GM18870 (cell line): ENCODE measurements around the gene MRGPRE.

Experiments used
- ATAC-seq: cut with Tn5 transposase; IDR thresholded peaks from one replicate; pipeline ENCODE4 v1.9.1; 2021; ENCODE audit warnings: moderate library complexity; ENCODE audit not compliant: unreplicated experiment

The MRGPRE gene

GRCh38 chr11:3182462-3182852, 49.8 kb downstream of the MRGPRE start:
- ATAC-seq, result no peak

DNA sequence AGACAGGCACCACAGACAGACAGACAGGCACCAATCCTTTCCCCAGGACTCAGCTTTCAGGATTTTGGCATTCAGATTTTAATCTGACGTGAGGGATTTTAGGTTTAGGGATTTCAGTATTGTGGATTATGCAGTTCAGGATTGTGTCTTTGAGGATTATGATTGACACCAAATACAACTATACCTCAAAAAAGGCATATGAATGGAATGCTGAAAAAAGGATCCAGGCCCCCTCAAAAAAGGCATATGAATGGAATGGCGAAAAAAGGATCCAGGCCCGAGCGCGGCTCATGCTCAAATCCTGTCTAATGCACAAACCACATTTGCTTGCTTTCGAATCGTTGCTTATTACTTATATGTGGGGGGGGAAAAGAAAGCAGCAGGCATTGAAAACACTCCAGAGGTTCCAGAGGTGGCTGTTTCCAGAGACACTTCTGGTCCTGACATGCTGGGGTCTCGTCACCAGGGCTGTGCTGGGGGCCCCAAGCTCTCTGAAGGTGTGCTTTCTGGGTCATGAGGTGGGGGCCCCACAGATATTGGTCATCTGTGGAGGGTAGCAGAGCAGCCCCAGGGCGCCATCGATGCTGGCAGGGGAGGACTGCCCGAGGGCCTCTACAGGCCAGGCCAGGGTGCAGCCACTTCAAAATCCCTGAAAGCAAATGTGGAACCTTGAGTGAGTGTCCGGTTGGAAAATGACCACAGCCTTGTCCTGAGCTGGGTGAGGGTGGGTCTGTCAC, 50.3 kb downstream of the MRGPRE start:
- ATAC-seq, result no peak

DNA sequence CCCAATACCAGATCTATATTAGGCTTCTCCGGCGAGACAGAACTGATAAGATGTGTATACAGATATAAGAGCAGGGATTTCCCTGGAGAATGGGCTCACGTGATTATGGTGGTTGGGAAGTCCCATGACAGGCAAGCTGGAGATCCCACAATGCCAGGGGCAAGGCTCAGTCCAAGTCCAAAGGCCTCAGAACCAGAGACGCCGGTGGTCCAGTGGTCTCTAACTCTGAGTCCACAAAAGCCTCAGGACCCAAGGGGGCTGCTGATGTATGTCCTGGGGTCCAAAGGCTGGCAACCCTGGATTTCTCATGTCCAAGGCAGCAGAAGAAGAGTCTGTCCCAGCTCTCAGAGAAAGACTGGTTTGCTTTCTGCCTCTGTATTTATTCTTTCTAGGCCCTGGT, 51.3 kb downstream of the MRGPRE start:
- ATAC-seq, result no peak

DNA sequence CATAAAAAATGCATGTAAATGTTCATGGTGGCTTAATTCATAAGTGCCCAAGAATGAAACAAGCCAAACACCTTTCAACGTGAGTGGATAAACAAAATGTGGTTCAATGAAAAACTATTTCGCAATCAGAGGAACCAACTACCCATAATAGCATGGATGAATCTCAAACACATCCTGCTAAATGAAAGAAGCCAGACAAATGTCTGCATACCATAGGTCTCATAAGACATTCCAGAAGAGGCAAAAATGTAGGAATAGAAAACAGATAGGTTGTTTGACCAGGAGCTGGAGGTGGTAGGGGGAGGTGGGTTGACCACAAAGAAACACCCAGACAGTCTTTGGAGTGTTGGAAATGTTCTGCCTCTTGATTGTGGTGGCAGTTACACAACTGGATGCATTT, 53.9 kb downstream of the MRGPRE start:
- no peak for ATAC-seq

- ATAC-seq, result no peak
These were observed 54.3 kb downstream of the MRGPRE start for GRCh38 chr11:3177931-3178330.
